ENCODE data around the gene OGDHL.

- TF ChIP-seq CTCF (IDR thresholded peaks at IDR 0.05), result no peak
- no peak for TF ChIP-seq POLR2A (IDR thresholded peaks at IDR 0.05)
Observed at GRCh38 chr10:49768329-49768728, 6.2 kb upstream of the OGDHL start.
